CD4-positive, alpha-beta T cell treated with Interleukin-6 at 100 ng/mL for 8 hours (primary cell): ENCODE results near the gene PTPN7.
"Not testable (repeated sequence)": the region's sequence is repeated elsewhere in the genome, so short reads cannot be mapped to it uniquely, and the experiment has no call there.

ENCODE experiments used
- DNase-seq: peaks from one replicate; pipeline ENCODE4 v3.0.0-alpha.2; 2020; ENCODE audit warnings: mixed read lengths, low spot score

The PTPN7 gene

DNA sequence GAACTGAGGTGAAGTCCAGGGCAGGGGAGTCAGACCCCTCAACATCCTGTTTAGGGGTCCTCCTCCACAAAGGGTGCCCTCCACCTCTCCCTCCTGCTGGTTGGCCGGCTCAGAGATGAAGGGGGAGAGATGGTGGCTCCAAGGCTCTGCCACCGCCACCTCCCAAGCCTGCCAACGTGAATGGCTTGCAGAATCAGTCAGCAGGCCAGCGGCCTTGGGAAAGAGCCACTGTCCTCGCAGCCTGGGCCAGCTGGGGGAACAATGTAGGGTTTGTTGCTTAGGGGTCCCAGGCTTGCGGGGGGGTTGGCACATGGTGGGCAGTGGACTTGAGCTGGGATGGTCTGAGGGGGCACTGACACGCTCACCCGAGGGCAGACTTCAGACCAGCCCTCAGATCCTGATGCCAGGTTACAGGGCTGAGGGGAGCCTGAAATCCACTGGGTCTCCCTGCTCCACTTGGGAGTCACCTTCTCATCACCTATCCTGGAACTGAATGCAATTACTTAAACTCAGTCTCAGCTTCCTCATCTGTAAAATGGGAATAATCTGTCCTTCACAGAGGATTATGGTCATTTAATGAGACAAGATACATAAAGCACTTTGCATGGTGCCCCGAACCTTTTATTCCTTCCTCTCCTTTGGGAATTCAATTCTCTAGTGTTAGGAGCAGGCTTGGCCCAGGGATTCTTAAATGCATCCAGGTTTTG lies 29.4 kb downstream of the PTPN7 start:
- no peak for DNase-seq

DNA sequence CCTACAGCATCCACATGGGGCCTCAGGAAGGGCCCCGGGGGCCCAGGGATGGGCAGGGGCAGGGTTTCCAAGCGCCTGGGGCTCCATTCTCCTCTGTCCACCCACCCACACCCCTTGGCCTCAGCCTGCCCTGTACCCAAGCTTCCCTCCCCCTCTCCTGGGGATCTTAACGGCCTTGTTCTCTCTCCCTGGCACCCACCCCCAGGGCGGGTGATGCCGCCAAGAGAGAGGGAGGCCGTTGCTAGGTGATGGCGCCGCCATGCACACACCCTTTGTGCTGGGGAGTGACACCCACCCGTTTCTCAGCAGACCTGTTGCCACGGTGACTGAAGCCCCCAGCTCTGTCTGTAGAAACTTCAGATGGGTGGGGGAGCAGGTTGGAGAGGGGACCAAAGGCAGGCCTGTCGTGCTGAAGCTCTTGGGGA lies 30.1 kb downstream of the PTPN7 start:
- no peak for DNase-seq

- no peak for DNase-seq
Measured at GRCh38 chr1:202129453-202130296, 30.7 kb downstream of the PTPN7 start.

- DNase-seq: no peak
Measured at GRCh38 chr1:202127836-202128622, 32.4 kb downstream of the PTPN7 start.

- DNase-seq: no peak
Measured at GRCh38 chr1:202127061-202127460, 33.3 kb downstream of the PTPN7 start.

- DNase-seq: no peak
Measured at GRCh38 chr1:202126426-202126825, 34.0 kb downstream of the PTPN7 start.

GRCh38 chr1:202125611-202126010 lies 34.8 kb downstream of the PTPN7 start:
- DNase-seq: no peak

DNA sequence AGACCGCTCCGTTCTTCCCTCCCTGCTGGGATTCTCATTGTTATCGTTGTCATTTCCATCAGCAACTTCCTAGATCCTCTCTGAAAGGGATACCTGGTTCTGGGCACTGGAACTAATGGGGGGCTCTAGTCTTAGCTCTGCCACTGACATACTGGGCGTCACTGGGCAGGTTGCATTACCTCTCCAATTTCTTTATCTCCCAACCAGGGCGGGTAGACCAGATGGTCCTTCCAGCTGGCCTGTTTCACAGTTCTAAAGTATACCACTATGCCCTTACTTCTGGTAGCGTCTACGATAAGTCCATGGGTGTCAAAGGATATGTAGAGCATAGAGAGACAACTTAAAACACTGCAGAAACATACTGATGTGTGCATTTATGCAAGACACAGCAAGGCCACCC lies 36.3 kb downstream of the PTPN7 start:
- no peak for DNase-seq

GRCh38 chr1:202123336-202123813 lies 37.0 kb downstream of the PTPN7 start:
- DNase-seq: no peak

GRCh38 chr1:202122639-202123335 lies 37.6 kb downstream of the PTPN7 start, which contains the start of gene GPR37L1:
TSS of gene GPR37L1 (plus strand) at chr1:202122917. CDS start at chr1:202122964, 47 bp downstream.
- no peak for DNase-seq

- DNase-seq: no peak
Measured at GRCh38 chr1:202121006-202121405, 39.4 kb downstream of the PTPN7 start.

DNA sequence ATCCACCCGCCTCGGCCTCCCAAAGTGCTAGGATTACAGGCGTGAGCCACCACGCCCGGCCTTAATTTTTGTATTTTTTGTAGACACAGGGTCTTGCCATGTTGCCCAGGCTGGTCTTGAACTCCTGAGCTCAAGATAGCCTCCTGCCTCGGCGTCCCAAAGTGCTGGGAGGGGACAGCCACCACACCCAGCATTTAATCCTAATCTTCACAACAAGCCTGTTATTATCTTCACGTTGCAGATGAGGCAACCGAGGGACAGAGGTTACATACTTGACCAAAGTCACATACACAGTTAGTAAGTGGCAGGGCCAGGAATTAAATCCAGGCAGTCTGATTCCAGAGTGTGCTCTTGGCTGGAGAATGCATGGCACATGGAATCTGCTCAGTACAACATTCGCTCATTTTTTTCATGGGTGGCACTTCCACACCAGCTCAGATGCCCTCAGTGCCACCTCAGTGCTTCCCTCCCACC lies 42.5 kb downstream of the PTPN7 start:
- DNase-seq: no peak

DNA sequence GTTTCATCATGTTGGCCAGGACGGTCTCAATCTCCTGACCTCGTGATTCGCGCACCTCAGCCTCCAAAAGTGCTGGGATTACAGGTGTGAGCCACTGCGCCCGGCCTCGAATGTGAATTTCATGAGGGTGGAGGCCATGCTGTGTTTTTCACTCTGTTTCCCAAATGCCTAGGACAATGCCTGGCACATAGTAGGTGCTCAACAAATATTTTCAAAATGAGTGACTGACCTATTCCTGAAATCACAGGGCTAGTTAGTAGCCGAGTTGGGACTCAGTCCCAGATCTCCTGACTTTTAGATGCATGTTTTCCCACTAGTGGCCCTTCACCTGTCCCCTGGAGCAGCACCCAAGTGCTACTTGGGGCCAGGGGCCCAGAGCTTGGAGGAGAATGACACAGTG lies 44.1 kb downstream of the PTPN7 start:
- DNase-seq: no peak

- no peak for DNase-seq
Measured at GRCh38 chr1:202113690-202114300, 46.6 kb downstream of the PTPN7 start.

DNA sequence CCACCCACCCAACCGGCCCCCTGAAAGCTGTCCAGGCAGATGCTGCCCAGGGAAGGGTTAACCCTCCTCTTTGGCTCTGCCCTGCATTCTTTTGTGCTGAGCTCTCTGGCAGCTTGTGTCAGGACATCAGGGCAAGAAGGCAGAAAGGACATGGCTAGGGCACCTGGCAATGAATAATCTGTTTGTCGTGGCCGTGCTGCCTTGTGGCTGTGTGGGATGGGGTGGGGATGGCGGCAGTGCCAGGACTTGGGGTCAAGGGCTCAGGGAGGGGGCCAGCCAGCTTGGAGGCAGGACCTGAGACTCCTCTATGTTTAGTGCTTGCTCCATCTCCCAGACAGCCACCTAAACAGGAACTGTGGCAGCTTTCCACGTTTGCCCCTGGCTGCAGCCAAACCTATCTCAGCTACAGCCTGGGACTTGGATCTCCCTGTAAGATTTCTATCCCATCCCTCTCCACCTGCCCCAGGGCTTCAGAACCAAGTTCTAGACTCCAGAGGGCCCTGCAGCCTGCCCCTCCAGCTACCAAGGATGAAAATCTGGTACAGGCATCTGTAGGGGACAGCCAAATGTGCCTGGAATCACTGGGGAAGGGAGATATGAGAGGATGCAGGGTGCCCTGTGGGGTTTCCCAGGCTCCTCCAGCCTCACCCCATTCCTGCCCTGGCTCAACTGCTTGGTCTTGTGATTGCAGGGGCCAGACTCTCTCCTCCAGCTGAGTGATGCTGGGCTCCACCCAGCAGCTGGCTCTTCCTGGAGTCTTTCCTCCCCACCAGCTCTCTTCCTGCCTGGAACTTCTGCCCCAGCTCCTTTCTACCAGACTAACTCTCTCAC lies 47.3 kb downstream of the PTPN7 start:
- no peak for DNase-seq

GRCh38 chr1:202111589-202111988 lies 48.8 kb downstream of the PTPN7 start:
- not testable (repeated sequence) for DNase-seq

GRCh38 chr1:202110977-202111376 lies 49.4 kb downstream of the PTPN7 start:
- DNase-seq: no peak

DNA sequence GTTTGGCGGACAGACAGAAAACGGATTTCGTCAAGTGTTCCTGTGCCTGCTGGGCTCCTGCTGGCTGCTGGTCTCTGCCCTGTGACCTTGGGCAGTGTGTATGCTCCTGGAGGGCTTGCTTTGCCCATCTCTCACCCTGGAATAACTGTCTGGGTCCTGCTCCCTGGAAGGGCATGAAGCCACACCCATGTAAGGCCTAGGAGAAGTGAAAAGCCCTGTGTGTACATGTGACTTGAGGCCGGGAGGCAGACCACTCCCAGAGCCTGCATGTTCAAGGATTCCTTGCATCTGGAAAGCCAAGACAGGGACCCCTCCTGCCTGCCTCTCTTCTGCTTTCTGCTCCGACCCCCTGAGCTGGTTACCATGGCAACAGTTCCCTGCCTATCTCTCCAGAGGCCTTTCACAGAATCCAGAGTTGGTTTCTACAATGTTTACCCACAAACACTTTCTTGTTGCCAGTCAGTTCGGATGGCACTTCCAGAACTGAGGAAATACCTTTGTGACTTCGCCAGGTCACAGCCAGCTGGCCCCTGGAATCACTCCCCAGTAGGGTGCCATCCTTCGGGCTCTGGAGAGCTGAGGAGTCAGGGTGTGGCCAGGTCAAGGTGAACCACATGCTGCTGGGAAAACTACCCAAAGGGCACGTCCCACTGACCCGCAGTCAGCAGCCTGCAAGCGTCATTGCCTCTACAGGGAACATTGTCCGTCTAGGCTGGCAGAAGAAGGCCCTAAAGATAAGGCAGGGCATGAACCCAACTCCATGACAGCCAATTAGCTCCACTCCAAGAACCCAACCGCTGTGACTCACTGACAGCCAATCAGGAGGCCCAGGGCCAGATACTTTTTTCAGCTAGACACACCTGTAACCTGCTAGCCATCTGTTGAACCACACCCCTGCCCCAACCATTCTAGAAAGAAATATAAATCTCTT lies 52.3 kb downstream of the PTPN7 start:
- DNase-seq: no peak

- DNase-seq: no peak
Measured at GRCh38 chr1:202107321-202107761, 53.1 kb downstream of the PTPN7 start.
